HepG2 (cell line): Measurements from ENCODE around the gene ZNF865. TPM values are rescaled to one million over a fixed set of nuclear protein-coding genes. Genes with fewer than 3 reads are reported as not detected.
A peak's percentile ranks its signal among the peaks of the same experiment; 100 is the strongest.

ENCODE experiments used
- ARNT2 ChIP-seq: sonication (generic); formaldehyde crosslinking; IDR thresholded peaks from 2 replicates; pipeline ENCODE4 v1.8.0; 2022; ENCODE audit warnings: mild to moderate bottlenecking, low read depth, missing genetic modification reagents, moderate library complexity
- HCFC1 ChIP-seq: fragments of 150-350 bp; IDR thresholded peaks from 2 replicates; pipeline ENCODE4 v1.6.1; 2014; ENCODE audit warnings: low read depth, low read length
- MEIS2 ChIP-seq: sonication (generic); formaldehyde crosslinking; IDR thresholded peaks from 2 replicates; pipeline ENCODE4 v1.9.0; 2021; ENCODE audit warnings: mild to moderate bottlenecking, missing genetic modification reagents
- PBX2 ChIP-seq: IDR thresholded peaks from 2 replicates; pipeline ENCODE4 v1.6.1; 2016; ENCODE audit warnings: control low read depth
- PHF8 ChIP-seq: sonication (generic); formaldehyde crosslinking; IDR thresholded peaks from 2 replicates; pipeline ENCODE4 v1.5.0; 2020; ENCODE audit warnings: missing genetic modification reagents
- RARG ChIP-seq: sonication (generic); formaldehyde crosslinking; IDR thresholded peaks from 2 replicates; pipeline ENCODE4 v1.4.0; 2020; ENCODE audit warnings: low read depth, mild to moderate bottlenecking, missing genetic modification reagents
- SRF ChIP-seq: IDR thresholded peaks from 2 replicates; pipeline ENCODE4 v1.6.1; 2011; ENCODE audit warnings: mild to moderate bottlenecking, low read depth, low read length, moderate library complexity
- STAG1 ChIP-seq: sonication (generic); formaldehyde crosslinking; IDR thresholded peaks from 2 replicates; pipeline ENCODE4 v1.4.0; 2020; ENCODE audit warnings: missing genetic modification reagents
- YEATS4 ChIP-seq: sonication (generic); formaldehyde crosslinking; IDR thresholded peaks from 2 replicates; pipeline ENCODE4 v1.4.0; 2020; ENCODE audit warnings: missing genetic modification reagents, borderline replicate concordance
- YY1 ChIP-seq: IDR thresholded peaks from 2 replicates; pipeline ENCODE4 v1.6.1; 2011; ENCODE audit warnings: low read length, low read depth, moderate library complexity, mild to moderate bottlenecking; ENCODE audit not compliant: insufficient read depth, insufficient replicate concordance
- ZBTB2 ChIP-seq: sonication (generic); formaldehyde crosslinking; IDR thresholded peaks from 2 replicates; pipeline ENCODE4 v1.8.0; 2022; ENCODE audit warnings: low read depth, missing genetic modification reagents
- ZC3H13 ChIP-seq: sonication (generic); formaldehyde crosslinking; IDR thresholded peaks from 2 replicates; pipeline ENCODE4 v1.8.1; 2023; ENCODE audit warnings: mild to moderate bottlenecking, missing genetic modification reagents, moderate library complexity
- ZKSCAN1 ChIP-seq: fragments of 150-350 bp; IDR thresholded peaks from 2 replicates; pipeline ENCODE4 v1.6.1; 2014; ENCODE audit warnings: low read length
- ZKSCAN5 ChIP-seq: sonication (generic); formaldehyde crosslinking; IDR thresholded peaks from 2 replicates; pipeline ENCODE4 v1.5.1; 2020; ENCODE audit warnings: mild to moderate bottlenecking, missing genetic modification reagents
- ZNF205 ChIP-seq: IDR thresholded peaks from 2 replicates; pipeline ENCODE4 v1.6.1; 2018; ENCODE audit warnings: missing biosample characterization, missing genetic modification reagents
- ZNF431 ChIP-seq: sonication (generic); formaldehyde crosslinking; IDR thresholded peaks from 2 replicates; pipeline ENCODE4 v1.9.0; 2022; ENCODE audit warnings: missing genetic modification reagents, low read depth, mild to moderate bottlenecking, borderline replicate concordance
- ZNF556 ChIP-seq: sonication (generic); formaldehyde crosslinking; IDR thresholded peaks from 2 replicates; pipeline ENCODE4 v1.4.0; 2020; ENCODE audit warnings: mild to moderate bottlenecking, missing genetic modification reagents, borderline replicate concordance
- ZSCAN31 ChIP-seq: sonication (generic); formaldehyde crosslinking; IDR thresholded peaks from 2 replicates; pipeline ENCODE4 v1.5.0; 2020; ENCODE audit warnings: low read depth, mild to moderate bottlenecking, missing genetic modification reagents
- polyA plus RNA-seq, 8 experiments: library from polyadenylated mRNA; depleted of rRNA in 3 of 8; stranded (reverse) in 7 of 8; unstranded in 1 of 8; fragments of >200 nt; fragmentation: Illumina TruSeq in 4 of 8; extraction: Trizol in 4 of 8; gene quantifications; 2 replicates each; pipeline versions ENCODE4 v1.2.1 to v1.2.3, GENCODE V29; 2011 to 2016; ENCODE audit warnings: low read depth in 4 of 8, missing spikeins in 1 of 8, mixed read lengths in 1 of 8; ENCODE audit not compliant: insufficient read depth in 1 of 8
- total RNA-seq, 5 experiments: library from RNA; depleted of rRNA; stranded (reverse); fragments of >200 nt; fragmentation: Illumina TruSeq; extraction: Trizol; gene quantifications; 2 replicates each; pipeline ENCODE4 v1.2.3, GENCODE V29; 2016; ENCODE audit warnings: low read depth in 1 of 5
- TF ChIP-seq, protein P1 (sequence below), 2 experiments: fragments of 450-650 bp in 1 of 2; sonication (generic) in 1 of 2; formaldehyde crosslinking; IDR thresholded peaks; 2 replicates each; pipeline versions ENCODE4 v1.5.0 to v1.8.0; 2020 to 2022; ENCODE audit warnings: mild to moderate bottlenecking in 1 of 2, missing genetic modification reagents in 1 of 2
- TF ChIP-seq, protein P2 (sequence below): IDR thresholded peaks from 2 replicates; pipeline ENCODE4 v1.4.0; 2020; ENCODE audit warnings: mild to moderate bottlenecking, missing genetic modification reagents
- TF ChIP-seq, protein P3 (sequence below): sonication (generic); formaldehyde crosslinking; IDR thresholded peaks from 2 replicates; pipeline ENCODE4 v1.4.0; 2020; ENCODE audit warnings: mild to moderate bottlenecking, low read depth, missing genetic modification reagents

Gene ZNF865
- total and polyA plus RNA-seq, 2 of the 13 experiments (the other 11 are each of a cell fraction or from before 2014, with no cell fraction given), result 0.93 to 1.0 TPM

DNA sequence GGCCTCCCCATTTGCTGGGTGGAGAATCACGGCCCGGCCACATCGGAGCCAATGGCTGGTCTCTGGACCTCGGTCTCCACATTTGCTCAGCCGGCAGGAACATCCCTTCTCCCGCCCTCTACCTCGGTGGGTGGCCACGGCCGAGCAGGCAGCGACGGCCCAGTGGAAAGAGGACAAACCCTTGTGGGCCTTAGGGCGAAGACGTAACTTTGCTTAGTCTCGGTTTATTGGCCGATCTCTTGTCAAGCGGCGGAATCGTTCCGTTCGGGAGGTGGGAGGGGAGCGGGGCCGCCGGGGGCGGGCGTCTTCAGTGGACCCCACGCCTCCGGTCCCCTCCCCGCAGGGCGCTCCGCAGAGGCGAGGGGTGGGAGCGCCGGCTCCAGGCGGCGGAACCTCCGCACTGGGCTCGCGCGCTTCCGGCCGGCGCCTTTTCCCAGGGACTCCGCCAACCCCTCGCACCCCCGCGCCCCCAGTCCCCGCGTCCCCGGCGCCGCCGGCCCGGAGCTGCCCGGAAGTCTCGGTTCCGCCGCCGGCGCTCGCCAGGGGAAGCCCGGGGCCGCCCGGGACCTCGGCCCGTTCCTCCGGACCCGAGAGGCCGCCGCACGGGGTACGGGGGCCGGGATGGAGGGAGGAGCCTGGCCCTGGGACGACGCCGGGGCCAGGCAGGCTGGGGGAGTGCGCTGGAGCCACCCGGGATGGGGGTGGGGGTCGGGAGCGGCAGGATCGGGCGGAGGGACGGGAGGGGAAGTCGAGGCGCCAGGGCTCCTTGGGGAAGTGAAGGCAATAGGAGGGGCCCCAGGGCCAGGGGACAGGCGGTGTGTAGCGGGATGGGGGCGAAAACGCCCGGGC is 35.4 kb downstream of the ZNF865 start, which contains the start of gene ZNF580 (continued):
- TF ChIP-seq ZBTB2 (CRISPR knock-in tag) (peak; percentile 95), SRF (no peak), ZNF205 (CRISPR knock-in tag) (no peak), HCFC1 (peak; percentile 37; the same call in 1 of the 2 replicates), ZC3H13 (CRISPR knock-in tag) (0 out of 2 replicates have a peak, but pooled peaks have one; percentile 55), YEATS4 (CRISPR knock-in tag) (peak; percentile 47; the same call in 1 of the 2 replicates), ARNT2 (CRISPR knock-in tag) (0 out of 2 replicates have a peak, but pooled peaks have one; percentile 23), PHF8 (peak; percentile 20; the same call in 1 of the 2 replicates), STAG1 (CRISPR knock-in tag) (no peak), YY1 (peak; percentile 65), ZKSCAN5 (no peak), ZKSCAN1 (no peak), RARG (CRISPR knock-in tag) (peak; percentile 34; the same call in 1 of the 2 replicates), ZSCAN31 (CRISPR knock-in tag) (peak; percentile 56; the same call in 1 of the 2 replicates), ZNF431 (CRISPR knock-in tag) (peak; percentile 85), MEIS2 (CRISPR knock-in tag) (peak; percentile 46; the same call in 1 of the 2 replicates), PBX2 (CRISPR knock-in tag) (no peak), ZNF556 (CRISPR knock-in tag) (peak; percentile 66; the same call in 1 of the 2 replicates)
- TF ChIP-seq, protein P1, sequence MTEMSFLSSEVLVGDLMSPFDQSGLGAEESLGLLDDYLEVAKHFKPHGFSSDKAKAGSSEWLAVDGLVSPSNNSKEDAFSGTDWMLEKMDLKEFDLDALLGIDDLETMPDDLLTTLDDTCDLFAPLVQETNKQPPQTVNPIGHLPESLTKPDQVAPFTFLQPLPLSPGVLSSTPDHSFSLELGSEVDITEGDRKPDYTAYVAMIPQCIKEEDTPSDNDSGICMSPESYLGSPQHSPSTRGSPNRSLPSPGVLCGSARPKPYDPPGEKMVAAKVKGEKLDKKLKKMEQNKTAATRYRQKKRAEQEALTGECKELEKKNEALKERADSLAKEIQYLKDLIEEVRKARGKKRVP (CRISPR knock-in tag; IDR thresholded peaks at IDR 0.05), result 0 out of 4 replicates have a peak, but pooled peaks of 1 of the 2 experiments have one; percentile 20
- TF ChIP-seq, protein P2, sequence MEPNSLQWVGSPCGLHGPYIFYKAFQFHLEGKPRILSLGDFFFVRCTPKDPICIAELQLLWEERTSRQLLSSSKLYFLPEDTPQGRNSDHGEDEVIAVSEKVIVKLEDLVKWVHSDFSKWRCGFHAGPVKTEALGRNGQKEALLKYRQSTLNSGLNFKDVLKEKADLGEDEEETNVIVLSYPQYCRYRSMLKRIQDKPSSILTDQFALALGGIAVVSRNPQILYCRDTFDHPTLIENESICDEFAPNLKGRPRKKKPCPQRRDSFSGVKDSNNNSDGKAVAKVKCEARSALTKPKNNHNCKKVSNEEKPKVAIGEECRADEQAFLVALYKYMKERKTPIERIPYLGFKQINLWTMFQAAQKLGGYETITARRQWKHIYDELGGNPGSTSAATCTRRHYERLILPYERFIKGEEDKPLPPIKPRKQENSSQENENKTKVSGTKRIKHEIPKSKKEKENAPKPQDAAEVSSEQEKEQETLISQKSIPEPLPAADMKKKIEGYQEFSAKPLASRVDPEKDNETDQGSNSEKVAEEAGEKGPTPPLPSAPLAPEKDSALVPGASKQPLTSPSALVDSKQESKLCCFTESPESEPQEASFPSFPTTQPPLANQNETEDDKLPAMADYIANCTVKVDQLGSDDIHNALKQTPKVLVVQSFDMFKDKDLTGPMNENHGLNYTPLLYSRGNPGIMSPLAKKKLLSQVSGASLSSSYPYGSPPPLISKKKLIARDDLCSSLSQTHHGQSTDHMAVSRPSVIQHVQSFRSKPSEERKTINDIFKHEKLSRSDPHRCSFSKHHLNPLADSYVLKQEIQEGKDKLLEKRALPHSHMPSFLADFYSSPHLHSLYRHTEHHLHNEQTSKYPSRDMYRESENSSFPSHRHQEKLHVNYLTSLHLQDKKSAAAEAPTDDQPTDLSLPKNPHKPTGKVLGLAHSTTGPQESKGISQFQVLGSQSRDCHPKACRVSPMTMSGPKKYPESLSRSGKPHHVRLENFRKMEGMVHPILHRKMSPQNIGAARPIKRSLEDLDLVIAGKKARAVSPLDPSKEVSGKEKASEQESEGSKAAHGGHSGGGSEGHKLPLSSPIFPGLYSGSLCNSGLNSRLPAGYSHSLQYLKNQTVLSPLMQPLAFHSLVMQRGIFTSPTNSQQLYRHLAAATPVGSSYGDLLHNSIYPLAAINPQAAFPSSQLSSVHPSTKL (CRISPR knock-in tag), result peak; percentile 21
- TF ChIP-seq, protein P3, sequence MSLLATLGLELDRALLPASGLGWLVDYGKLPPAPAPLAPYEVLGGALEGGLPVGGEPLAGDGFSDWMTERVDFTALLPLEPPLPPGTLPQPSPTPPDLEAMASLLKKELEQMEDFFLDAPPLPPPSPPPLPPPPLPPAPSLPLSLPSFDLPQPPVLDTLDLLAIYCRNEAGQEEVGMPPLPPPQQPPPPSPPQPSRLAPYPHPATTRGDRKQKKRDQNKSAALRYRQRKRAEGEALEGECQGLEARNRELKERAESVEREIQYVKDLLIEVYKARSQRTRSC, result 0 out of 2 replicates have a peak, but pooled peaks have one; percentile 50
